ENCODE measurements around the gene MEP1A. TPM values are rescaled to one million over a fixed set of nuclear protein-coding genes. Genes with fewer than 3 reads are reported as not detected.

MEP1A gene
- total RNA-seq, 3 donors from 2014 or later (not counting 1 experiment from before 2014, with no cell fraction given): not detected

GRCh38 chr6:46751658-46752057 is 41.5 kb upstream of the MEP1A start:
- H3K27ac Mint-ChIP-seq: no peak overlapping the region
- Histone ChIP-seq H3K36me3 (ENCODE audit: control insufficient read depth, insufficient read depth, low read length) (no peaks in the 10 kb centered on the region), H3K27me3 (ENCODE audit: control insufficient read depth, insufficient read depth, low read length) (no peaks in the 10 kb centered on the region), H3K4me1 (ENCODE audit: control insufficient read depth, insufficient read depth, low read length) (no peaks in the 10 kb centered on the region), H3K9me3 (ENCODE audit: control insufficient read depth, insufficient read depth, low read length) (no peaks in the 10 kb centered on the region), H3K27ac (ENCODE audit: low read length) (no peak overlapping the region), H3K4me3 (ENCODE audit: low read length) (no peak overlapping the region)
- H3K4me1 Mint-ChIP-seq: no peaks in the 10 kb centered on the region
- H3K9me3 Mint-ChIP-seq: no peaks in the 10 kb centered on the region
- peaks cover 3 to 6% of the 10 kb centered on the region in 2 donors for H3K27me3 Mint-ChIP-seq (ENCODE audit: low read depth in 2 of 2)
- no peak for TF ChIP-seq CTCF (IDR thresholded peaks at IDR 0.05)
- no peak for ATAC-seq
- intact Hi-C loops (cut with micrococcal nuclease): no loop called here
- 90% methylated on average over 3 of the region's 3 CpGs for WGBS (ENCODE audit: insufficient coverage)
- H3K36me3 Mint-ChIP-seq: no peaks in the 10 kb centered on the region
- H3K4me3 Mint-ChIP-seq: no peak overlapping the region
- DNase-seq: no peak

- H3K4me3 ChIP-seq (ENCODE audit: low read length): no peak overlapping the region
- ATAC-seq (no peak), DNase-seq (no peak)
- no peak for TF ChIP-seq CTCF (IDR thresholded peaks at IDR 0.05)
- no peaks in the 10 kb centered on the region for H3K27me3 ChIP-seq (ENCODE audit: control insufficient read depth, insufficient read depth, low read length)
- no peaks in the 10 kb centered on the region for H3K4me1 ChIP-seq (ENCODE audit: control insufficient read depth, insufficient read depth, low read length)
- intact Hi-C loops (cut with micrococcal nuclease): no loop called here
- Mint-ChIP-seq H3K9me3 (no peaks in the 10 kb centered on the region), H3K36me3 (no peaks in the 10 kb centered on the region), H3K27ac (no peak overlapping the region), H3K4me3 (no peak overlapping the region), H3K4me1 (no peaks in the 10 kb centered on the region), H3K27me3 (ENCODE audit: low read depth in 2 of 2) (peaks cover 0 to 6% of the 10 kb centered on the region in 2 donors)
- no peak overlapping the region for H3K27ac ChIP-seq (ENCODE audit: low read length)
- no peaks in the 10 kb centered on the region for H3K36me3 ChIP-seq (ENCODE audit: control insufficient read depth, insufficient read depth, low read length)
- no peaks in the 10 kb centered on the region for H3K9me3 ChIP-seq (ENCODE audit: control insufficient read depth, insufficient read depth, low read length)
- 67% methylated on average over 1 of the region's 1 CpG for WGBS (ENCODE audit: insufficient coverage)
Measured at GRCh38 chr6:46755865-46756264, 37.3 kb upstream of the MEP1A start.

GRCh38 chr6:46756469-46757213 is 36.5 kb upstream of the MEP1A start:
- TF ChIP-seq CTCF (IDR thresholded peaks at IDR 0.05): no peak
- ATAC-seq (no peak), DNase-seq (no peak)
- Mint-ChIP-seq H3K4me3 (no peak overlapping the region), H3K9me3 (no peaks in the 10 kb centered on the region), H3K27me3 (ENCODE audit: low read depth in 2 of 2) (peaks cover 0 to 6% of the 10 kb centered on the region in 2 donors), H3K27ac (no peak overlapping the region), H3K4me1 (no peaks in the 10 kb centered on the region), H3K36me3 (no peaks in the 10 kb centered on the region)
- Histone ChIP-seq H3K9me3 (ENCODE audit: control insufficient read depth, insufficient read depth, low read length) (no peaks in the 10 kb centered on the region), H3K4me3 (ENCODE audit: low read length) (no peak overlapping the region), H3K4me1 (ENCODE audit: control insufficient read depth, insufficient read depth, low read length) (no peaks in the 10 kb centered on the region), H3K27me3 (ENCODE audit: control insufficient read depth, insufficient read depth, low read length) (no peaks in the 10 kb centered on the region), H3K36me3 (ENCODE audit: control insufficient read depth, insufficient read depth, low read length) (no peaks in the 10 kb centered on the region), H3K27ac (ENCODE audit: low read length) (no peak overlapping the region)
- WGBS (ENCODE audit: insufficient coverage): 84% methylated on average over 5 of the region's 7 CpGs
- intact Hi-C loops (cut with micrococcal nuclease): no loop called here

GRCh38 chr6:46757214-46757596 is 36.0 kb upstream of the MEP1A start:
- Histone ChIP-seq H3K4me1 (ENCODE audit: control insufficient read depth, insufficient read depth, low read length) (no peaks in the 10 kb centered on the region), H3K27me3 (ENCODE audit: control insufficient read depth, insufficient read depth, low read length) (no peaks in the 10 kb centered on the region), H3K36me3 (ENCODE audit: control insufficient read depth, insufficient read depth, low read length) (no peaks in the 10 kb centered on the region), H3K27ac (ENCODE audit: low read length) (no peak overlapping the region), H3K4me3 (ENCODE audit: low read length) (no peak overlapping the region), H3K9me3 (ENCODE audit: control insufficient read depth, insufficient read depth, low read length) (no peaks in the 10 kb centered on the region)
- H3K27me3 Mint-ChIP-seq (ENCODE audit: low read depth in 2 of 2): peaks cover 0 to 6% of the 10 kb centered on the region in 2 donors
- no peak for ATAC-seq
- H3K36me3 Mint-ChIP-seq: no peaks in the 10 kb centered on the region
- H3K27ac Mint-ChIP-seq: no peak overlapping the region
- no peak for TF ChIP-seq CTCF (IDR thresholded peaks at IDR 0.05)
- intact Hi-C loops (cut with micrococcal nuclease): no loop called here
- no peak overlapping the region for H3K4me3 Mint-ChIP-seq
- no peaks in the 10 kb centered on the region for H3K4me1 Mint-ChIP-seq
- H3K9me3 Mint-ChIP-seq: no peaks in the 10 kb centered on the region
- WGBS (ENCODE audit: insufficient coverage): 81% methylated on average over 2 of the region's 2 CpGs
- no peak for DNase-seq
